B cell (primary cell): ENCODE measurements around the gene LRRC3. TPM values are rescaled to one million over a fixed set of nuclear protein-coding genes. Genes with fewer than 3 reads are reported as not detected.

Experiments
- ATAC-seq: fragments of 200-7000 bp; cut with Tn5 transposase; one replicate; pipeline ENCODE4 v1.10.0; 2021; ENCODE audit warnings: low read depth, mild to moderate bottlenecking, moderate number of reproducible peaks, moderate library complexity
- CTCF ChIA-PET: fragments of 350-600 bp; sonication (Branson Sonifier 250); formaldehyde crosslinking; loops from one replicate; lab custom pipeline; 2021; ENCODE audit warnings: antibody characterized with exemption, inconsistent platforms; lab: Charles Lee
- POLR2A ChIA-PET: fragments of 350-600 bp; sonication (Branson Sonifier 250); formaldehyde crosslinking; loops from one replicate; lab custom pipeline; 2021; ENCODE audit warnings: antibody characterized with exemption; lab: Charles Lee
- DNase-seq: peaks from one replicate; pipeline ENCODE4 v3.0.0; 2013
- H2AFZ ChIP-seq: 2 replicates; pipeline ENCODE4 v1.6.1; 2012; ENCODE audit warnings: mild to moderate bottlenecking, low read depth, low read length; ENCODE audit not compliant: insufficient read depth, poor library complexity, severe bottlenecking
- H3K27ac ChIP-seq, 2 donors: 1 replicate in 1 of 2; 2 replicates in 1 of 2; pipeline ENCODE4 v1.5.1; 2012 to 2013; ENCODE audit warnings: low read length in 2 of 2, mild to moderate bottlenecking in 2 of 2, moderate library complexity in 1 of 2
- H3K27me3 ChIP-seq, 4 experiments: fragments of 200-600 bp in 1 of 4; sonication (generic) in 1 of 4; replicated peaks in 1 of 4; 1 replicate in 2 of 4; 2 replicates in 2 of 4; pipeline versions ENCODE4 v1.6.1 to v1.7.0; 2013 to 2016; ENCODE audit warnings: low read length in 3 of 4, mild to moderate bottlenecking in 2 of 4, mixed read lengths in 1 of 4, moderate library complexity in 1 of 4; ENCODE audit not compliant: insufficient read depth in 4 of 4, control insufficient read depth in 3 of 4; ENCODE audit errors: control extremely low read depth in 1 of 4
- H3K36me3 ChIP-seq, 2 experiments: replicated peaks in 1 of 2; 1 replicate in 1 of 2; 2 replicates in 1 of 2; pipeline versions ENCODE4 v1.6.1 to v1.7.1; 2013; ENCODE audit warnings: low read length in 1 of 2; ENCODE audit not compliant: insufficient read depth in 2 of 2, control insufficient read depth in 1 of 2; ENCODE audit errors: control extremely low read depth in 1 of 2, extremely low read depth in 1 of 2
- H3K4me1 ChIP-seq, 2 donors: fragments of 200-600 bp in 1 of 2; sonication (generic) in 1 of 2; 1 replicate in 1 of 2; 2 replicates in 1 of 2; pipeline versions ENCODE4 v1.5.1 to v1.6.1; 2013 to 2017; ENCODE audit warnings: low read length in 2 of 2; ENCODE audit not compliant: control insufficient read depth in 2 of 2, insufficient read depth in 2 of 2
- H3K4me2 ChIP-seq: replicated peaks from 2 replicates; pipeline ENCODE3; 2012; ENCODE audit warnings: mild to moderate bottlenecking, low read depth, low read length; ENCODE audit not compliant: poor library complexity, severe bottlenecking
- H3K4me3 ChIP-seq, 5 experiments: fragments of 200-600 bp in 1 of 5; sonication (generic) in 1 of 5; 1 replicate in 3 of 5; 2 replicates in 2 of 5; pipeline versions ENCODE4 v1.5.1 to v1.7.0; 2011 to 2016; ENCODE audit warnings: low read length in 4 of 5, mild to moderate bottlenecking in 4 of 5, low read depth in 2 of 5, control low read depth in 1 of 5, moderate library complexity in 1 of 5; ENCODE audit not compliant: insufficient read depth in 1 of 5; ENCODE audit errors: control extremely low read depth in 1 of 5, extremely low read depth in 1 of 5
- H3K79me2 ChIP-seq: fragments of 200-600 bp; sonication (generic); one replicate; pipeline ENCODE4 v1.6.0; 2016; ENCODE audit warnings: low read length; ENCODE audit not compliant: control insufficient read depth, insufficient read depth
- H3K9ac ChIP-seq: fragments of 200-600 bp; sonication (generic); 2 replicates; pipeline ENCODE4 v1.6.1; 2017; ENCODE audit warnings: mild to moderate bottlenecking, low read length, moderate library complexity
- H3K9me3 ChIP-seq, 3 donors: one replicate each; pipeline versions ENCODE4 v1.6.1 to v1.7.1; 2013; ENCODE audit warnings: low read length in 2 of 3; ENCODE audit not compliant: control insufficient read depth in 2 of 3, insufficient read depth in 1 of 3; ENCODE audit errors: control extremely low read depth in 1 of 3
- H4K20me1 ChIP-seq: 2 replicates; pipeline ENCODE4 v1.6.0; 2012; ENCODE audit warnings: mild to moderate bottlenecking, low read length; ENCODE audit not compliant: insufficient read depth, control insufficient read depth, poor library complexity, severe bottlenecking
- H3K27ac Mint-ChIP-seq: one replicate; pipeline ENCODE4 v1.8.0; 2021; ENCODE audit warnings: mixed read lengths
- H3K27me3 Mint-ChIP-seq: one replicate; pipeline ENCODE4 v1.8.0; 2021; ENCODE audit warnings: mixed read lengths
- H3K4me1 Mint-ChIP-seq: one replicate; pipeline ENCODE4 v1.8.0; 2021; ENCODE audit warnings: mixed read lengths
- H3K4me3 Mint-ChIP-seq: one replicate; pipeline ENCODE4 v1.8.0; 2021; ENCODE audit warnings: mixed read lengths
- H3K9me3 Mint-ChIP-seq: one replicate; pipeline ENCODE4 v1.8.0; 2022; ENCODE audit warnings: mixed read lengths; ENCODE audit not compliant: insufficient read depth
- CTCF ChIP-seq: fragments of 200-600 bp; IDR thresholded peaks from one replicate; pipeline ENCODE4 v1.8.0; 2022; ENCODE audit warnings: antibody characterized with exemption, mild to moderate bottlenecking
- EZH2 ChIP-seq: IDR thresholded peaks from 2 replicates; pipeline ENCODE4 v1.6.1; 2012; ENCODE audit warnings: borderline replicate concordance, low read depth, mild to moderate bottlenecking, moderate library complexity, low read length; ENCODE audit not compliant: insufficient read depth, poor library complexity, severe bottlenecking
- WGBS: methylation state at CpG from one replicate; pipeline ENCODE4 v1.1.5; 2013; ENCODE audit warnings: missing lambda C conversion rate; ENCODE audit not compliant: insufficient coverage; 5-methylcytosine and 5-hydroxymethylcytosine counted together
- intact Hi-C: fragments of 100-400 bp; cut with micrococcal nuclease; formaldehyde crosslinking; loops from one replicate; pipeline ENCODE4 v1.10.0; 2022
- polyA plus RNA-seq: library from polyadenylated mRNA; depleted of rRNA; stranded (reverse); fragments of >200 nt; gene quantifications from 2 replicates; pipeline ENCODE4 v1.2.3, GENCODE V29; 2012
- total RNA-seq, 2 donors: library from RNA; stranded (reverse); fragments of 120-200 nt in 1 of 2; gene quantifications; 1 replicate in 1 of 2; 2 replicates in 1 of 2; pipeline versions ENCODE4 v1.2.3 to v1.2.4, GENCODE V29; 2013 to 2022

Gene LRRC3
- total and polyA plus RNA-seq, 2 donors (not counting 1 experiment from before 2014, with no cell fraction given) = 0.46 to 3.3 TPM

- no peak for TF ChIP-seq EZH2
- TF ChIP-seq CTCF = no peak
- CTCF ChIA-PET = no interaction called here
- Mint-ChIP-seq H3K27ac (no peak overlapping the region), H3K27me3 (no peaks in the 10 kb centered on the region), H3K9me3 (no peaks in the 10 kb centered on the region), H3K4me3 (no peak overlapping the region), H3K4me1 (peaks cover 2% of the 10 kb centered on the region)
- Histone ChIP-seq H3K79me2 (no peaks in the 10 kb centered on the region), H3K27ac (no peak overlapping the region), H3K36me3 (no peaks in the 10 kb centered on the region), H3K27me3 (no peaks in the 10 kb centered on the region), H3K4me2 (no peak overlapping the region), H3K4me3 (no peak overlapping the region), H3K9me3 (no peaks in the 10 kb centered on the region), H2AFZ (no peak overlapping the region), H3K9ac (no peak overlapping the region), H3K4me1 (peaks cover 0 to 5% of the 10 kb centered on the region in 2 donors), H4K20me1 (no peaks in the 10 kb centered on the region)
- 90% methylated on average over 6 of the region's 8 CpGs for WGBS
- ATAC-seq = no peak
- DNase-seq = no peak
- intact Hi-C loops = no loop called here
- POLR2A ChIA-PET = no interaction called here
These were observed 21.8 kb downstream of the LRRC3 start for GRCh38 chr21:44477131-44477530.

GRCh38 chr21:44477712-44478111 is 22.4 kb downstream of the LRRC3 start:
- Histone ChIP-seq H3K4me1 (peaks cover 0 to 5% of the 10 kb centered on the region in 2 donors), H3K79me2 (no peaks in the 10 kb centered on the region), H3K36me3 (no peaks in the 10 kb centered on the region), H3K27me3 (no peaks in the 10 kb centered on the region), H4K20me1 (no peaks in the 10 kb centered on the region), H3K4me3 (no peak overlapping the region), H2AFZ (no peak overlapping the region), H3K4me2 (no peak overlapping the region), H3K27ac (no peak overlapping the region), H3K9ac (no peak overlapping the region), H3K9me3 (no peaks in the 10 kb centered on the region)
- TF ChIP-seq CTCF (no peak), EZH2 (no peak)
- H3K27ac Mint-ChIP-seq = no peak overlapping the region
- ChIA-PET POLR2A (no interaction called here), CTCF (no interaction called here)
- no peak overlapping the region for H3K4me3 Mint-ChIP-seq
- ATAC-seq = no peak
- WGBS = 77% methylated on average over 7 of the region's 7 CpGs
- intact Hi-C loops = no loop called here
- no peak for DNase-seq
- H3K9me3 Mint-ChIP-seq = no peaks in the 10 kb centered on the region
- H3K4me1 Mint-ChIP-seq = peaks cover 2% of the 10 kb centered on the region
- H3K27me3 Mint-ChIP-seq = no peaks in the 10 kb centered on the region
